ENCODE results near the gene PDE2A.

The PDE2A gene

DNA sequence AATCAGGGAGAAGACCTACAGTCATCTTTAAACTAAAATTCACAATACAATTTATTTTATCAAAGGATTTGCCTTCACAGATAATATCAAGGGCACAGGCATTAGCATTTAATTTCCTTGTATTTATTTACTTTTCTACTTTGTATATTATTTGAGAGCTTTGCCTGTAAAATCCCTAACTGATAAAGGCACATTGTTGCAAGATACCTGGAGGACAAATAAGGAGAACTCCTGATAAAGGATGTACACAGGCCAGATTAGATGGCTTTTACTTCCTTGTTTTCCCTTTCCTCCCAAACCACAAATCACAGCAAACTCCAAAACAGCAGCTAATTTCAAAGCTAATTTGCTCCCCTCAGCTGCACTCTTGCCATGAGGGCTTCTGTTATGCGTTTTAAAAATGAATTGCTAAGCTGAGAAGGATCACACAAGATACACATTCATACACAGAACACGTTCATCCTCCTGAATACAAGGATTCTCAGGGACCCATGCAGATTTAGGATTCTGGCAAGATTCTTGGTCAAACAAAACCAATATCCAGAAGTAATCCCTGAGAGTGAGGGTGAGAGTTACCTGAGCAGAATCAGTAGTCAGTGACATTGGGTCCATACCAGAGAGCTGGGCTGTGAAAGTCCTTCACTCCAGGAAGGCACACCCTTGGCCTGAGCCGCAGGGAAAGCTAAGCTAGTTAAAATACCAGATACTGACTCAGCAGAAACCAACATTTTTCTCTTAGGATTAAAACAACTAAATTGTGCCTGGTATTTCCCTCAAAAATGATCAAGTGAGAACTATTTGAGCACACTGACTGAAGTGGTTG, 139.6 kb downstream of the PDE2A start:
- DNase-seq, result no peak

DNA sequence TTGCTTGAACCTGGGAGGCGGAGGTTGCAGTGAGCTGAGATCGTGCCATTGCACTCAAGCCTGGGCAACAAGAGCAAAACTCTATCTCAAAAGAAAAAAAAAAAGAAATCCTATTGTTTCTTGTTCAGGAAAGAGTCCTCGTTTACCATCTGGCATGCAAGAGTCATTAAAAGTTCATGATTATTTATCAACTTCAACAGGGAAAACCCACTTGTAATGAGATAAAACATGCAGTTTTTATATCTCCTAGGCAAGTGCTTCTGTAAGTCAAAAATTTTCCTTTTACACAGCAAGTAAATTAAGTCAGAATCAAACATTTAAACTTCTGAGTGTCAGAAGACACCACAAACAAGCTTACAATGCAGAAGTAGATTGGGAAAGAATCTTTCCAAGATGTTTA, 145.2 kb downstream of the PDE2A start:
- DNase-seq, result no peak

DNA sequence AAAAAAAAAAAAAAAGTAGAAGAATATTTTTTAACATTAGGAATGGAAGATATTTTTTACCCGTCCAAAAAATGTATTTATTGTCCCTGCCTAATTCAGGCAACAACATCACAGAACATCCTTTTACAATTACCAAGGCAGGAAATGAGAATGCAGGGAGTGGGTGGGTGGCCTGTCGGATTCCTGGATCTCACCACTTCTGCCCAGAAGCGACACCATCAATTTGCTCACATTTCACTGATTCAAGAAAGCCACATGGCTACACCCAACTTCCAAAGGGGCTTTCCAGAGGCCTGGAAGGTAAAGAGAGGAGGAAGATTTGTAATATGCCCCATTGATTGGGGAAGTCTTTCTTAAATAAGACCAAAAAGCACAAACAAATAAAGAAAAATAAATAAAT, 146.1 kb downstream of the PDE2A start:
- DNase-seq, result no peak
